Fibroblast of lung (primary cell): ENCODE results near the gene GDPD3. TPM values are rescaled to one million over a fixed set of nuclear protein-coding genes. Genes with fewer than 3 reads are reported as not detected.

Source experiments
- DNase-seq, 2 donors: peaks; one replicate each; pipeline versions ENCODE4 v3.0.0 to v3.0.0-alpha.2; 2010; ENCODE audit warnings: low read depth in 2 of 2
- H2AFZ ChIP-seq: 2 replicates; pipeline ENCODE4 v1.5.1; 2012; ENCODE audit warnings: low read length, control low read depth, inconsistent platforms
- H3K27ac ChIP-seq: 2 replicates; pipeline ENCODE4 v1.5.1; 2011; ENCODE audit warnings: low read length, control low read depth; ENCODE audit not compliant: insufficient read depth
- H3K27me3 ChIP-seq: 2 replicates; pipeline ENCODE4 v1.5.1; 2011; ENCODE audit warnings: mild to moderate bottlenecking, low read length; ENCODE audit not compliant: control insufficient read depth, insufficient read depth
- H3K36me3 ChIP-seq: 2 replicates; pipeline ENCODE4 v1.5.1; 2011; ENCODE audit warnings: low read length; ENCODE audit not compliant: control insufficient read depth, insufficient read depth
- H3K4me1 ChIP-seq: 2 replicates; pipeline ENCODE4 v1.5.1; 2011; ENCODE audit warnings: low read length; ENCODE audit not compliant: control insufficient read depth, insufficient read depth; ENCODE audit errors: extremely low read depth
- H3K4me2 ChIP-seq: 2 replicates; pipeline ENCODE4 v1.5.1; 2011; ENCODE audit warnings: low read length, control low read depth; ENCODE audit not compliant: insufficient read depth; ENCODE audit errors: extremely low read depth
- H3K4me3 ChIP-seq, 4 experiments: fragments of 200-600 bp in 1 of 4; sonication (generic) in 1 of 4; replicated peaks in 1 of 4; 2 replicates each; pipeline ENCODE4 v1.5.1; 2011 to 2016; ENCODE audit warnings: low read length in 4 of 4, low read depth in 3 of 4, mild to moderate bottlenecking in 3 of 4, control low read depth in 2 of 4, inconsistent platforms in 1 of 4, mixed read lengths in 1 of 4; ENCODE audit not compliant: insufficient read depth in 1 of 4; ENCODE audit errors: control extremely low read depth in 1 of 4
- H3K79me2 ChIP-seq: 2 replicates; pipeline ENCODE4 v1.5.1; 2012; ENCODE audit warnings: mild to moderate bottlenecking, low read length, inconsistent platforms; ENCODE audit not compliant: control insufficient read depth, insufficient read depth
- H3K9ac ChIP-seq: 2 replicates; pipeline ENCODE4 v1.5.1; 2011; ENCODE audit warnings: mild to moderate bottlenecking, low read length, control low read depth; ENCODE audit not compliant: insufficient read depth
- H3K9me3 ChIP-seq: 2 replicates; pipeline ENCODE4 v1.5.1; 2012; ENCODE audit warnings: low read depth, low read length; ENCODE audit not compliant: control insufficient read depth, insufficient read depth
- H4K20me1 ChIP-seq: 2 replicates; pipeline ENCODE4 v1.5.1; 2011; ENCODE audit warnings: low read length; ENCODE audit not compliant: control insufficient read depth, insufficient read depth; ENCODE audit errors: extremely low read depth
- EZH2 ChIP-seq: IDR thresholded peaks from 2 replicates; pipeline ENCODE4 v1.5.1; 2012; ENCODE audit warnings: low read length, control low read depth, mild to moderate bottlenecking; ENCODE audit errors: missing control alignments
- polyA plus RNA-seq, 2 donors: library from polyadenylated mRNA; depleted of rRNA in 1 of 2; stranded (reverse) in 1 of 2; unstranded in 1 of 2; fragments of >200 nt; gene quantifications; 2 replicates each; pipeline ENCODE4 v1.2.1, GENCODE V29; 2011 to 2012; ENCODE audit warnings: missing spikeins in 1 of 2
- total RNA-seq: library from RNA; depleted of rRNA; stranded (reverse); fragments of >200 nt; gene quantifications from 2 replicates; pipeline ENCODE4 v1.2.1, GENCODE V29; 2014
- TF ChIP-seq, protein P1 (sequence below), 2 donors: IDR thresholded peaks in 1 of 2; conservative IDR thresholded peaks in 1 of 2; 1 replicate in 1 of 2; 2 replicates in 1 of 2; pipeline ENCODE4 v1.5.1; 2011 to 2012; ENCODE audit warnings: low read length in 2 of 2, control low read depth in 1 of 2, inconsistent platforms in 1 of 2, low read depth in 1 of 2, mild to moderate bottlenecking in 1 of 2

The GDPD3 gene
- total and polyA plus RNA-seq, 2 donors (not counting 1 experiment from before 2014, with no cell fraction given), result 1.2 TPM

DNA sequence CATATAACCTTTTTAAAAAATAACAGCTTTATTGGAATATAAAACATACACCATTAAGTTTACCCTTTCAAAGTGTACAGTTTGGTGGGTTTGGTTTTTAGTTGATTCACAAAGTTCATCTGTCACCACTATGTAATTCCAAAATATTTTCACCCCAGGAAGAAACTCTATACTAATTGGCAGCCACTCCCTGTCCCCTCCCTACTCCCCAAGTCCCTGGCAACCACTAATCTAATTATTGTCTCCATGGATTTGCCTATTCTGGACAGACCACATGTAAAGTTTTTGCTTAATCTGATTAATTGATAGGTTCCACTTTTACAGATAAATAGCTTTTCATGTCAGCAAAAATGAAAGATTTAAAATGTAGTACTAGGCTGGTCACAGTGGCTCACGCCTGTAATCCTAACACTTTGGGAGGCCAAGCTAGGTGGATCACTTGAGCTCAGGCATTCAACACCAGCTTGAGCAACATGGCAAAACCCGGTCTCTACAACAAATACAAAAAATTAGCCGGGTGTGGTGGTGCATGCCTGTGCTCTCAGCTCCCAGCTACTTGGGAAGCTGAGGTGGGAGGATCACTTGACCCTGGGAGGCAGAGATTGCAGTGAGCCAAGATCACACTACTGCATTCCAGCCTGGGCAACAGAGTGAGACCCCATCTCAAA is 34.6 kb upstream of the GDPD3 start:
- Histone ChIP-seq H4K20me1 (no peaks in the 10 kb centered on the region), H3K9ac (no peak overlapping the region), H3K27ac (no peak overlapping the region), H3K9me3 (no peaks in the 10 kb centered on the region), H3K4me1 (no peaks in the 10 kb centered on the region), H3K27me3 (no peaks in the 10 kb centered on the region), H3K4me2 (no peak overlapping the region), H3K36me3 (no peaks in the 10 kb centered on the region), H2AFZ (no peak overlapping the region), H3K79me2 (no peaks in the 10 kb centered on the region), H3K4me3 (no peak overlapping the region)
- TF ChIP-seq, protein P1, sequence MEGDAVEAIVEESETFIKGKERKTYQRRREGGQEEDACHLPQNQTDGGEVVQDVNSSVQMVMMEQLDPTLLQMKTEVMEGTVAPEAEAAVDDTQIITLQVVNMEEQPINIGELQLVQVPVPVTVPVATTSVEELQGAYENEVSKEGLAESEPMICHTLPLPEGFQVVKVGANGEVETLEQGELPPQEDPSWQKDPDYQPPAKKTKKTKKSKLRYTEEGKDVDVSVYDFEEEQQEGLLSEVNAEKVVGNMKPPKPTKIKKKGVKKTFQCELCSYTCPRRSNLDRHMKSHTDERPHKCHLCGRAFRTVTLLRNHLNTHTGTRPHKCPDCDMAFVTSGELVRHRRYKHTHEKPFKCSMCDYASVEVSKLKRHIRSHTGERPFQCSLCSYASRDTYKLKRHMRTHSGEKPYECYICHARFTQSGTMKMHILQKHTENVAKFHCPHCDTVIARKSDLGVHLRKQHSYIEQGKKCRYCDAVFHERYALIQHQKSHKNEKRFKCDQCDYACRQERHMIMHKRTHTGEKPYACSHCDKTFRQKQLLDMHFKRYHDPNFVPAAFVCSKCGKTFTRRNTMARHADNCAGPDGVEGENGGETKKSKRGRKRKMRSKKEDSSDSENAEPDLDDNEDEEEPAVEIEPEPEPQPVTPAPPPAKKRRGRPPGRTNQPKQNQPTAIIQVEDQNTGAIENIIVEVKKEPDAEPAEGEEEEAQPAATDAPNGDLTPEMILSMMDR (conservative IDR thresholded peaks at IDR 0.05 in 1 of 2, IDR thresholded peaks at IDR 0.05 in 1 of 2; ENCODE audit: low read depth in 1 of 2, low read length in 2 of 2), result no peak
- no peak for TF ChIP-seq EZH2
- no peak for DNase-seq

- H2AFZ ChIP-seq, result no peak overlapping the region
- H3K4me3 ChIP-seq, result no peak overlapping the region
- no peaks in the 10 kb centered on the region for H3K9me3 ChIP-seq
- H3K79me2 ChIP-seq, result no peaks in the 10 kb centered on the region
- no peak for DNase-seq
- no peaks in the 10 kb centered on the region for H4K20me1 ChIP-seq
- H3K4me1 ChIP-seq, result no peaks in the 10 kb centered on the region
- H3K27ac ChIP-seq, result no peak overlapping the region
- peaks cover 2% of the 10 kb centered on the region for H3K27me3 ChIP-seq
- TF ChIP-seq, protein P1 (conservative IDR thresholded peaks at IDR 0.05 in 1 of 2, IDR thresholded peaks at IDR 0.05 in 1 of 2; ENCODE audit: low read depth in 1 of 2, low read length in 2 of 2), result no peak
- no peak for TF ChIP-seq EZH2
- no peak overlapping the region for H3K9ac ChIP-seq
- no peak overlapping the region for H3K4me2 ChIP-seq
- H3K36me3 ChIP-seq, result no peaks in the 10 kb centered on the region
Measured at GRCh38 chr16:30145657-30146056, 32.3 kb upstream of the GDPD3 start.

DNA sequence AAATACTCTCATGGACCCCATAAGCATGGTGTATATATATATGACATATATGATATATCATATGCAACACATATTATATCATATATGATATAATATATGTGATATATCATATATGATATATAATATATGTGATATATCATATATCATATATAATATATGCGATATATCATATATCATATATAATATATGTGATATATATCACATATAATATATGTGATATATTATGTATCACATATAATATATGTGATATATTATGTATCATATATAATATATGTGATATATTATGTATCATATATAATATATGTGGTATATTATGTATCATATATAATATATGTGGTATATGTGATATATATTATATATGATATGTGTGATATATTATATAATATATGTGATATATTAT is 31.6 kb upstream of the GDPD3 start:
- Histone ChIP-seq H3K27me3 (peaks cover 2% of the 10 kb centered on the region), H3K9ac (no peak overlapping the region), H3K4me3 (no peak overlapping the region), H3K4me2 (no peak overlapping the region), H3K36me3 (no peaks in the 10 kb centered on the region), H3K79me2 (no peaks in the 10 kb centered on the region), H4K20me1 (no peaks in the 10 kb centered on the region), H3K9me3 (no peaks in the 10 kb centered on the region), H3K4me1 (no peaks in the 10 kb centered on the region), H2AFZ (no peak overlapping the region), H3K27ac (no peak overlapping the region)
- no peak for TF ChIP-seq EZH2
- no peak for DNase-seq
